GM19240 (cell line): ENCODE results near the gene MYL5.
"Not testable (repeated sequence)": the region's sequence is repeated elsewhere in the genome, so short reads cannot be mapped to it uniquely, and the experiment has no call there.

Source experiments
- DNase-seq: peaks from one replicate; pipeline ENCODE4 v3.0.0; 2011; ENCODE audit warnings: low spot score; ENCODE audit not compliant: insufficient read length

Gene MYL5

DNA sequence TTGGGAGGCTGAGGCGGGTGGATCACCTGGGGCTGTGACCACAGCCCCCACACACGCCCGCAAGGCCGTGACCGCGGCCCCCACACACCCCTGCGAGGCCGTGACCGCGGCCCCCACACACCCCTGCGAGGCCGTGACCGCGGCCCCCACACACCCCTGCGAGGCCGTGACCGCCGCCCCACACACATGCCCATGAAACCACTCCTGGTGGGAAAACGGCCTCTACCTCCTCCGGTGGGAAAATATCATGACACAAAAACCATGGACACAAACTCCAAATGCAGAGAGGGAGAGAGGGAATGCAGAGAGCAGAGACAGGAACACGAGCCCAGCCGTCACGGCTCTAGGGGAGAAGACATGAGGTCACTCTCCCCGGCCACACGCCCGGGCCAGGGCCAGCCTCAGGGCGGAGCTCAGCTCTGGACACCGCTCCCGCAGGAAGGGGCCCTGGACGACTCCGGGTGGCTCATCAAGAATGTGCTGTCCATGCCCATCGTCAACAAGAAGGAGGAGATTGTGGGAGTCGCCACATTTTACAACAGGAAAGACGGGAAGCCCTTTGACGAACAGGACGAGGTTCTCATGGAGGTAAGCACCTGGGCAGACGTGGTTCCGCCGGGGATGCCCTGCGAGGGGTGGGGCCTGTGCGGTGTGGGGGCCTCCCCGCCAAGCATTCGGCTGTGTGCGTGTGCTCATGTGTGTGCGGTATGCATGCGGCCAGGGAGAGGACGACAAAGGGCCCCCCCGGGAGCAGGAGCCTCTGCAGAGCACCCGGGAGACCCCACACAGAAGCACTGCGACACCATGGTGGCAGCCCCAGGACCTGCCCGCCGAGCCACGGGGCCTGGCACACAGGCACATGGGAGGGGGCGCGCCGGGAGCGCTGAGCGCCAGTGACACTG lies 17.7 kb upstream of the MYL5 start:
- DNase-seq = no peak

DNA sequence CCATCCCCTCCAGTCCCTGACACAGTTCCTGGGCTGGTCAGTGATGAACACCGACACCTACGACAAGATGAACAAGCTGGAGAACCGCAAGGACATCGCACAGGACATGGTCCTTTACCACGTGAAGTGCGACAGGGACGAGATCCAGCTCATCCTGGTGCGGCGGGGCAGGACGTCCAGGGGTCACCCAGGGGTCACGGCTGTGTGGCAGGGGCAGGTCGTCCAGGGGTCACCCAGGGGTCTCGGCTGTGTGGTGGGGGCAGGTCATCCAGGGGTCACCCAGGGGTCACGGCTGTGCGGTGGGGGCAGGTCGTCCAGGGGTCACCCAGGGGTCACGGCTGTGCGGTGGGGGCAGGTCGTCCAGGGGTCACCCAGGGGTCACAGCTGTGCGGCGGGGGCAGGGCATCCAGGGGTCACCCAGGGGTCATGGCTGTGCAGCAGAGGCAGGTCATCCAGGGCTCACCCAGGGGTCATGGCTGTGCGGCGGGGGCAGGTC lies 17.0 kb upstream of the MYL5 start:
- no peak for DNase-seq

GRCh38 chr4:657834-658667 lies 16.3 kb upstream of the MYL5 start:
- DNase-seq = no peak

DNA sequence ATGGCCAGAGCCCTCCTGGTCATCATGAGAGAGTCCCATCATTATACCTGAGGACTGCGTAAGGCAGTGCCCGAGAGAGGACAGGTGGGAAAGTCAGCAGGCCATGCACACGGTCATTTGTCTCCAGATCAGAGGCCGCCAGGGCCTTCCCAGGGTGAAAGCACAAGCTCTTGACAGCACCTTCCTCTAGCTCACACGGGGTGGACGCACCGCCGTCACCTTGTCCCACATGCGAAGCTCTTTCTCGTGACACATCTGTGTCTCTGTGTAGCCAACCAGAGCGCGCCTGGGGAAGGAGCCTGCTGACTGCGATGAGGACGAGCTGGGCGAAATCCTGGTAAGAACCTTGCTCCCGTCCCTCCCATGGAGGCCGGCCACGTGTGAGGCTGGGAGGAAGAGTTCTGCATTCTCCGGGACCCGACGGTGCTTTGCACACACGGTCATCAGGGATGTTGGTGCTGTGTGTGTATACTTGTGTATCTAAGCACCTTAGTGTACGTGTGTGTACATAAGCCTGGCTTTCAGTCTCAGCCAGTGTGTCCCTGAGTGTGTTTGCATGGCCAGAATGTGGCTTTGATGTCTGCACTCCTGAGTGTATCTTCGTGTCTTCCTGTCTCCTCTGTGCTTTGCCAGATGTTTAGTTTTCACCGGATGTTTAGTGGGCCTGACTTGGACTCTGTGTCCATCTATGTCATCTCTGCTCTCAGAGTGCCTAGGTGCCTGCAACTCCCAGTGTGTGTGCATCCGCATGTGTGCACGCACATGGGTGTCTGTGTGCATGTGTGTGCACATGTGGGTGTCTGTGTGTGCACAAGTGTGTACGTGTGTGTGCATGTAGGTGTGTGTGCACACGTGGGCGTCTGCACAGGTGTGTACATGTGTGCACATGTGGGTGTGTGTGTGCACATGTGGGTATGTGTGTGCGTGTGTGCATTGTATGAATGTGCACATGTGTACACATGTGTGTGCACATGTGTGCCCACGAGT lies 15.4 kb upstream of the MYL5 start:
- DNase-seq = no peak

GRCh38 chr4:659851-660250 lies 14.5 kb upstream of the MYL5 start:
- DNase-seq = no peak

- no peak for DNase-seq
These were observed 13.9 kb upstream of the MYL5 start for GRCh38 chr4:660401-660800.

DNA sequence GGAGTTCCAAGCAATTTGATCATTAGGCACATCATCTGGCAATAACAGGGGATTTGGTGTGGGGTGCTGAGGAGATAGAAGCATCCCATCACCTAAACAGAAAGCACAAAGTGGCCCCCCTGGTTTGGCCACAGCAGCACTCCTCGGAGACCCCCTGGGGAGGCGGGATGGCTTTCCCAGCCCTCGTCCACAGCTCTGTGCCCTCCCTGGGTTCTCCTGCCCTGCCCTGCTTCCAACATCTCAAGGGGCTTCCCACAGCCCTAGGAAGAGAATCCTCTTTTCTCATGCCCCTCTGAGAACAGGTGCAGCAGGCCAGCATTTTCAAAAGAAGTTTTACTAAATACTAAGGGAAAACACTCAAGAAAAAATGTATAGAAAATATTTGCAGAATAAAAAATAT lies 13.1 kb upstream of the MYL5 start:
- no peak for DNase-seq

GRCh38 chr4:661881-662761 lies 12.2 kb upstream of the MYL5 start:
- DNase-seq = no peak

GRCh38 chr4:663046-663437 lies 11.3 kb upstream of the MYL5 start:
- no peak for DNase-seq

DNA sequence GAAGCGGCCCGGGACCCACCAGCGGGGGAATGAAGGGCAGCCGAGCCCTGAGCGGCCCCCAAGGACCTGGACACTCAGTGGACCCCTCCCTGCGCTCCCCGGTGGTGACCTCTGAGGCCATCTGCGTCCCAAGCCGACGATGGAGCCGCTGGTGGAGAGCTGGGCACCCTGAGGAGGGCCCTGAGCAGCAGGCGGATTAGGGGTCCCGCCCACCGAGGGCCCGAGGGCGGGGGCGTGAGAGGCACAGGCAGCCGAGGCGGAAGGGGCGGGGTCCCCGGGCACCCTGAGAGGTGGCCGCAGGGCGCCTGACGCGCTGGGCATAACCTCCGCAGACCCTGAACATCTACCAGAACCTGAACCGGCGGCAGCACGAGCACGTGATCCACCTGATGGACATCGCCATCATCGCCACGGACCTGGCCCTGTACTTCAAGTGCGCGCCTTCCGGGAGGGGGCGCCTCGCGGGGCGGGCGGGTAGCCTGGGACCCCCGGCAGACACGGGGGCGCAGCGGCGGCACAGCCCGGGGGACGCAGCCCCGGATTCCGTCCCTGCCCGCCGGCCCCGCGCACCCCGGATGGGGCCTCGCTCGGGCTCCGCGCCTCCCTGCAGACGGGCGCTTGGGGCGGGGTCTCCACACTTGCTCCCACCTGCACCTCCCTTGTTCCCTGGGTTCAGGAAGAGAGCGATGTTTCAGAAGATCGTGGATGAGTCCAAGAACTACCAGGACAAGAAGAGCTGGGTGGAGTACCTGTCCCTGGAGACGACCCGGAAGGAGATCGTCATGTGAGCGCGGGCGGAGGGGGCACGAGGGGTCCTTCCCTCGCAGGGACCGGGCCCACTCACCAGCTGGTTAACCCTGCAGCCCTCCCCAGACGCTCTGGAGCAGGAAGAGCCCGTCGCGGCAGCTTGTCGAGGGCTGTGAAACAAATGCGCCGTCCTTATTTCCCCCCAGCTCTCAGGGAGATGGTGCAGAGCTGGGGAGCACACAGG lies 10.6 kb upstream of the MYL5 start:
- DNase-seq = no peak

DNA sequence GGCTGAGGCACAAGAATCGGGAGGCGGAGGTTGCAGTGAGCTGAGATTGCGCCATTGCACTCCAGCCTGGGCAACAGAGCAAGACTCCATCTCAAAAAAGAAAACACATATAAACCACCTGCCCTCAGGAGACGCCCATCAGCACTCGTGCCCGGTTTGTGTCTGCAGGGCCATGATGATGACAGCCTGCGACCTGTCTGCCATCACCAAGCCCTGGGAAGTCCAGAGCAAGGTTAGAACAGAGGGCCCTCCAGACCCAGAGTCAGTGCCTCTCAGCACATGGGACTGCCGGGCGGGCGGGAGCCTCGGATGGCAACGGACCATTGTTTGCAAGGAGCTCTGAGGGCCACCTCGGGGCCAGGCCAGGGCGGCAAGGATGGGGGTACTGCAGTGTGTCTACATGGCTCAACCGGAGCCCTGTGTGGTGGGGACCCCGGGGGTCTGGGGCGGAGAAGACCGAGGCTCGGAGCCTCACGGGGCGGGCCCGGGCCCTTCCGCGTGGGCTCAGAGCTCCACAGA lies 9.6 kb upstream of the MYL5 start:
- no peak for DNase-seq

DNA sequence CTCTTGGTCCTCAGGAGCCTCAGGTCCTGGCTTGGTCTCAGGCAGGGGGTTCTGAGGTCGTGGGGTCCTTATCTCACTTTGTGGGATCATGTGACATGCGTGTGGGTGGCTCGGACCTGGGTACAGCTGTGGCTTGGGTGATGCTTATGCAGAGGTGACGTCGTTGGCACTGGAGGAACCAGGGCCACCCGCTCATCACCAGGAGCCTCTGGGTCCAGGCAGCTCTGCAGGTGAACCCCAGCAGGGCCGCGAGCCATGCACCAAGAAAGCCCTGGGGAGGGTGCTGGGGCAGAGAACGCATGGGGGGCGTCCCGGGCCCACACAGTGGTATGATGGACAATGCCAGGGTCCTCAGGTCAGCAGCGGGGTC lies 9.0 kb upstream of the MYL5 start:
- no peak for DNase-seq

- no peak for DNase-seq
These were observed 8.4 kb upstream of the MYL5 start for GRCh38 chr4:665751-666435.

GRCh38 chr4:666436-666810 lies 7.9 kb upstream of the MYL5 start:
- no peak for DNase-seq

DNA sequence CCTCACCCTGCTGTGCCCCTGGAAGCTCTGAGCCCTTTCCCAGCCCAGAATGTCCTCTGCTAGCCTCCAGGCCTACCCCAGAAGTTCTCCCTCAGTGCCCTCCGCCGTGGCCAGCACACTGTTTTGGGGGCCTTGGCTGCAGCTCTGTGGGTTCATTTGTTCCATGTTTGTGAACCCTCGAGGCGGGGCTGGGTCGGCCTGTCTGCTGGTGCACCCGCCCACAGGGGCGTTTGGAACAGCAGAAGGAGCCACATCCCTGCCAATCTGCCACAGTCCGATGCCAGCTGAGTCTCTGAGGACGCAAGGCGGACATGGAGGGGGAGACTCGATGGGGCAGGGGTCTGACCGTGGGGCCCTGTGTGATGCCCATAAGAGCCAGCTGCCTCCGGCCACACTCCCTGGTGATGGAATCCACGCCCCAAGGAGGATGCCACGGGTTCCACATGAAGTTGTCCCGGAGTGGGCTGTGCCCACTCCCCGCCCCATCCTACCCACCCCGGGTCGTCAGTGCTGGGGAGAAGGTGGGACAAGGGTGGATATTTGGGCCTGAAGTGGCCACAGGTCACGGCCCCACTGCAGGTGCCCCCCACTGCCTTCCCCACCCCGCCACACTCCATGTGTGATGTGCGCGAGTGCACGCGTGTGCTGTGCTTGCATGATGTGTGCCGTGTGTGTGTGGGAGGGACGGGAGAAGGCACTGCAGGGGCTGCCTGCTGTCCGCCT lies 7.4 kb upstream of the MYL5 start:
- no peak for DNase-seq

- DNase-seq = no peak
These were observed 6.8 kb upstream of the MYL5 start for GRCh38 chr4:667545-667925.

- DNase-seq = not testable (repeated sequence)
These were observed 6.1 kb upstream of the MYL5 start for GRCh38 chr4:668219-668618.
